Stimulated activated CD4-positive, alpha-beta T cell treated with anti-CD3 and anti-CD28 coated beads, Interleukin-15, amount 100 ng/mL, for 1 hour (primary cell): ENCODE measurements around the gene SPACA7.
"Not testable (repeated sequence)": the region's sequence is repeated elsewhere in the genome, so short reads cannot be mapped to it uniquely, and the experiment has no call there.

Source experiments
- DNase-seq, 2 donors: peaks; one replicate each; pipeline ENCODE4 v3.0.0-alpha.2; 2020; ENCODE audit warnings: low read depth in 1 of 2, low spot score in 1 of 2

SPACA7 gene

GRCh38 chr13:112349681-112350080 lies 26.5 kb upstream of the SPACA7 start:
- no peak for DNase-seq

GRCh38 chr13:112350300-112350699 lies 25.9 kb upstream of the SPACA7 start:
- DNase-seq, result no peak

GRCh38 chr13:112351825-112352224 lies 24.3 kb upstream of the SPACA7 start:
- DNase-seq, result no peak

- no peak for DNase-seq
These were observed 22.3 kb upstream of the SPACA7 start for GRCh38 chr13:112353856-112354255.

DNA sequence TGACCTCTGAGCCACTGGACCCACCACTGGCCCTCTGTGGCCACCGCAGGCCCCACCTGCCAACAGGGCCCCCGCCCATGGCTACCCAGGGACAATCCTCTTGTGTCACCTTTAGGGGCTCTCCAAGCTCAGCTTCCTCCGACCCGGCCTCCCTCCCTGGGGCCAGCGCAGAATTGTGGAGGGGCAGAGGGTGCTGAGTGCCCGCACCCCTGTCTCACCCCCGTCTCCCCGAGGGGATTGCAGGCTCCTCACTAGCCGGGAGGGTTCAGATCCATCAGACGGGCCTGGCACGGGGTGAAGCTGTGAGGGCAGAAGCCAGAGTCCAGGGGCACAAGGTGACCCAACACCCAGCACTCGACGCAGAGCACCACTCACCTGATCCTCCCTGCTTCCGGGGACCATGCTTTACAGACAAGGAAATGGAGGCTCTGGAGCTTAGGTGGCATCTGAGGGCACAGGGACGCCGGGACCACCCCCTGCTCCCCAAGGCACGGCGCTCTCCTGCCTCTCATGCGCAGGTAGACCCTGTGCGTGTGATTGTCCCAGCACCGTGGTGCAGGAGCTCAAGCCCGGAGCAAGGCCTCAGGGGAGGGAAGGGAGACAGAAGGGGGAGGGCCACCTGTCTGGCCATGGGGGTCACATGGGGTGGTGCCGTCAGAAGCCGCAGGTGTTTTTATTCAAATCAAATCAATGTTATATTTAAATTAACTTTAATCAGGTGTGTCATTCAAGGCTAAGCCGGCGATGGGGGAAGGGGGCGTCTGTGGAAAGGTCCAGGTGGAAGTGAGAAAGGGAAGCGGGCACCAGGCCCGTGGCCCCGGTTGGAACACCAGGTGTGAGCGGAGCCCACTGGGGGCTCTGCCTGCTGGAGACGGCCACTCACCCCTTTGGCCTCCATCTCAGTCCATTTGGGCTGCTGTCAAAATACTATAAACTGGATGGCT lies 21.6 kb upstream of the SPACA7 start:
- no peak for DNase-seq

GRCh38 chr13:112355274-112355838 lies 20.8 kb upstream of the SPACA7 start:
- no peak for DNase-seq

GRCh38 chr13:112356190-112356589 lies 20.0 kb upstream of the SPACA7 start:
- no peak for DNase-seq

GRCh38 chr13:112358156-112358555 lies 18.0 kb upstream of the SPACA7 start:
- no peak for DNase-seq

DNA sequence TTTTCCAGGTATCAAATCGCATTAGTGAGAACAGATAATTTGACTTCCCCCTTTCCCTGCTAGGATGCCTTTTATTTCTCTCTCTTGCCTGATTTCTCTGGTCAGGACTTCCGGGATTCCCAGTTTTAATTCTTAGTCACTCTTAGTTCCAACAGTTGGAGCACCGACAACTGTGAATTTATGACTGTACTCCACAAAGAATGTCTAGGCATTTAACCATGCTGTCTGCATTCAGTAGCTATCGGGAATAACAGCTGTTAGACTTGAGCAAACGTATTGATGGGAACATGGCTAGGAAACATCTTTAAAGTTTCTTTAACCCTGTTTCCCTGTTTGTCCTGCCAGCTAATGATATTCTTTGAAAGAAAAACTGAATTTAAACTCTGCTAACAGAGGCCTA lies 14.1 kb upstream of the SPACA7 start:
- DNase-seq, result no peak

DNA sequence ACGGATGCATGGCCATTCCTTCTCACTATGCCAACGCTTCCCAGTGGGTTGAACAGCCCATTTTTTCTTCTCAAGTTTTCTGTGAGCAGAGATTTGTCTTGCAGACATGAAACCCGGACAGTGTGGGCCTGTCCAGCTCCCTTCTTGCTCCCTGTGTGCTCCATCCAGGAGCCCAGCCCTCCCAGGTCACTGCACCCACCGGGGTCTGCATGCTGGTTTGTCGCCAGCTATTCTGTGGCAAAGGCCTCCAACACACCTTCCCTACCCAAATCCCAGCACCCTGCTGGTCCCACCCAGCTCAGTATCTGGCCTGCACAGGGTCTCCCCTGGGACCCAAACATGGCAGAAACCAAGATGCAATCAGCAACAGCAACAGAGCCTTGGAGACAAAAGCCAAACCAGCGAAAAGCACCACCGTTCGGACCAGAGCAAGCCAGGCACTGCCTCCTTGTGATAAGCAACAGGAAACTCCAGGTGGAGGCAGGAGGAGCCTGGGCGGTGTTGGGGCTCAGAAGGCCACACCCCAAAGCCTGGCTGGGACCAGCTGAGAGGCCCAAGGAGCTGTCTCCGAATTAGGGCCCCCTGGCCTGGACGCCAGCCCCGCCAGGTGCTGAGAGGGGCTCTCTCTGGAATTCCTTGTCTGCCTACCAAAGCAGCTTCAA lies 12.2 kb upstream of the SPACA7 start:
- DNase-seq, result no peak

GRCh38 chr13:112366907-112367646 lies 9.1 kb upstream of the SPACA7 start:
- no peak for DNase-seq

DNA sequence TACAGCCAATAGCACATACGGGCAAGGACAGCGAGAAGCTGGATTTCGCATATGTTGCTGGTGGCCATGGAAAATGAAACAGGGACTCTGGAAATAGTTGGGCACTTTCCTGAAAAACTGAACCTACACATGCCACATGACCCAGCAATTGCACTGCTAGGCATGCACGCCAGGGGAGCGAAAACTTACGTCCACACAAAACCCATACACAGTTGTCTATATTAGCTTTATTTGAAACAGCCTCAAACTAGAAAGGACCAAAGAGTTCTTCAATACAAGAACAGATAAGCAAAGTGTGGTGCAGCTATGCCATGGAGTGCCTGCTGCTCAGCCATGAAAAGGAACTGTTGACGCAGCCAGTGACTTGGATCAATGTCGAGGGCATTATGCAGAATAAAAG lies 7.3 kb upstream of the SPACA7 start:
- DNase-seq, result no peak

DNA sequence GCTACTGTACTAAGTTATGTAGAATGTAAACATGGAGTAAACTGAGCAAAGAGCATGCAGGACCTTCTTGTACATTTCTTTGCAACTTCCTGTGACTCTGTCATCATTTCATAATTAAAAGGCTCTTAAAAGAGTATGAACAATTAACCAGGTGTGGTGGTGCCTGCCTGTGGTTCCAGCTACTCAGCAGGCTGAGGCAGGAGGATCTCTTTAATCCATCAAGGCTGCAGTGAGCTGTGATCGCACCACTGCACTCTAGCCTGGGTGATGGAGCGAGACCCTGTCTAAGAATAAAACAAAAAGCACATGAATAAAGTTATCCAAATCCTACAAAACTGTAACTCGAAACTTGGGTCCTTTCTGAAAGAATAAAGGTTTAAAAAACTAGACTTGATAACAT lies 5.8 kb upstream of the SPACA7 start:
- DNase-seq, result no peak

GRCh38 chr13:112374271-112374670 lies 1.9 kb upstream of the SPACA7 start:
- DNase-seq, result no peak

DNA sequence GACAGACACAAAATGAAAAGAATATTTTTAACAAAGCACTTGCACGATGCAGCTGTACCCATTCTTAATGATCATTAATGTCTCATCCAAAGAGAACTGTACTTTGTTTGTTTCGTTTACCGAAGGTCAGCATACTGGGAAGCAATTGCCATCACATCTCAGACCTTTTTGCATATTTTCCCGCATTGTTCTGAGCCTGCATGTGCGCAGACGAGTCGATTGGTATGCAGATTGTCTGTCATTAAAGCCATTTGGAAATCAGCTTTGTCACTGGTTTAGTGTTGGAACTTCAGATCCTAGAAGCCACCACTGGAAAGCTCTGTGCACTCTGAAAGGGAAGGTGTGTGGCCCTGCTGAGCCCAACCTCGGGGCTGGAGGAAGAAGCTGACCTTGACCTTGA lies 15.6 kb downstream of the SPACA7 start:
- DNase-seq, result no peak

- no peak for DNase-seq
These were observed 16.6 kb downstream of the SPACA7 start for GRCh38 chr13:112392719-112393118.

DNA sequence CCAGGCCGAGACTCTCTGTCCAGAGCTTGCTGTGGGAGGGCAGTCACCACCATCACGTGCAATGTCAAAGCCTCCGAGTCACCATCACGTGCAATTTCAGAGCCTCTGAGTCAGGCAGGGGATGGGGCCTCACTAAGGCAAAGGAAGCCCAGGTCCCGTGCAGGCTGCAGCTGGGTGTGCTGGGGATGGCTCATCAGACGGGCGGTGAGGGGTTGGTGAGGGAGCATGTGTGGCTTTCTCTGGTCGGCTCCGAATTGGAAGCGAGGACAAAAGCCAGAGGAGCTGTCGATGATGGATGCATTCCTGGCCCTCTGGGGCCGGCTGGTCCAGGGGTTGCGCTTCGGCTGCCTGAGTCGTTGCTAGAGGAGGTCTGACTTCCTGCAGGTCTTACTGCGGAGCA lies 18.9 kb downstream of the SPACA7 start:
- not testable (repeated sequence) for DNase-seq

GRCh38 chr13:112395941-112396340 lies 19.8 kb downstream of the SPACA7 start:
- not testable (repeated sequence) for DNase-seq

DNA sequence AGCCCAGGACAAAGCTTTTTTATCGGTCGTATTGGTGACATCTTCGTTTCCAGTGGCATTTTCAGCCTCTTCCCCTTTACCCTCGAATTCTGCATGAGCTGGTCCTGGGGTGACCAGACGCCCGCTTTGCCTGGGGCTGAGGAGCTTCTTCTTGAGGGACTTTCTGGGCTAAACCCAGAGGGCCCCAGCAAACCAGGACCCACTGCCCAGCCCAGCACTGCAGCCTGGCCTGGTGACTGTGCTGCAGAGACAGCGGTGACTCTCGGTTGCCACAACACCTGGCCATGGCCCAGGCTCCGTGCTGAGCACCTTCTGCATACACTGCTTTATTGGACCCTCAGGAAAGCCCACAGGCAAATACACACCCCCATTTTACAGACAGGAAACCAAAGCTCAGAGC lies 21.0 kb downstream of the SPACA7 start:
- DNase-seq, result no peak

GRCh38 chr13:112398347-112398746 lies 22.2 kb downstream of the SPACA7 start:
- DNase-seq, result not testable (repeated sequence)

DNA sequence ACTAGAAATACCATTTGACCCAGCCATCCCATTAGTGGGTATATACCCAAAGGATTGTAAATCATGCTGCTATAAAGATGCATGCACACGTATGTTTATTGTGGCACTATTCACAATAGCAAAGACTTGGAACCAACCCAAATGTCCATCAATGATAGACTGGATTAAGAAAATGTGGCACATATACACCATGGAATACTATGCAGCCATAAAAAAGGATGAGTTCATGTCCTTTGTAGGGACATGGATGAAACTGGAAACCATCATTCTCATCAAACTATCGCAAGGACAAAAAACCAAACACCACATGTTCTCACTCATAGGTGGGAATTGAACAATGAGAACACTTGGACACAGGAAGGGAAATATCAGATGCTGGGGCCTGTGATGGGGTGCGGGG lies 33.7 kb downstream of the SPACA7 start:
- DNase-seq, result not testable (repeated sequence)
